GM12892 (cell line): Measurements from ENCODE around the gene NDUFV3.

Experiments
- POLR2A ChIP-seq: IDR thresholded peaks from 2 replicates; pipeline ENCODE4 v1.6.1; 2011; ENCODE audit warnings: low read depth, low read length, control low read depth
- POLR2AphosphoS5 ChIP-seq: IDR thresholded peaks from 2 replicates; pipeline ENCODE4 v1.6.1; 2011; ENCODE audit warnings: low read depth, low read length, control low read depth

DNA sequence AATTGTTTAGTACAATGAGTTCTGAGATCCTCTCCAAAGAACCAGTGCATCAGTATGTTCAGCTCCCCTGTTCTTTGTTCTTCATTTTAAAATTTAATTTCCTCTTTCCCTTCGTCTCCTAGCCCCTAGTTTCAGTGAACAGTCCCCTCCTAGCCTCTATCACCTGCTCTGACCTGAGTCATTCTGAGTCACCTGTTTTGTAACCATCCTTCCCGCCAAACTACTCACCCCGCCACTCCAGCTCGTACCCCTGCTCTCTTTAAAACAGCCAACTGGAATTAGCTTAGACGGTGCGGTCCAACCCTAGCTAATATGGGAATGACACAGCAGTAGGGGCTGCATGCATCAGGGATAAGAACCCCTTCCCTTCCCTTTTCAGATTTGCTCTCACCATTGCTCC is 49.1 kb downstream of the NDUFV3 start:
- no peak for TF ChIP-seq POLR2A
- no peak for TF ChIP-seq POLR2AphosphoS5
